Neuronal stem cell (in vitro differentiated cells): ENCODE results near the gene CELF1.

Source experiments
- DNase-seq: peaks from one replicate; pipeline ENCODE4 v3.0.0-alpha.2; 2013; ENCODE audit warnings: low spot score
- H2AFZ ChIP-seq: one replicate; pipeline ENCODE4 v1.6.1; 2013; ENCODE audit warnings: mild to moderate bottlenecking, low read length, inconsistent platforms
- H2AK5ac ChIP-seq: 2 replicates; pipeline ENCODE4 v1.6.1; 2013; ENCODE audit warnings: low read depth, mild to moderate bottlenecking, inconsistent platforms, low read length, moderate library complexity, mixed read lengths
- H2BK120ac ChIP-seq: 2 replicates; pipeline ENCODE4 v1.6.1; 2013; ENCODE audit warnings: low read depth, mild to moderate bottlenecking, inconsistent platforms, low read length, moderate library complexity, mixed read lengths
- H2BK12ac ChIP-seq: one replicate; pipeline ENCODE4 v1.6.1; 2013; ENCODE audit warnings: low read length, inconsistent platforms
- H2BK15ac ChIP-seq: 2 replicates; pipeline ENCODE4 v1.6.1; 2013; ENCODE audit warnings: mild to moderate bottlenecking, low read length, inconsistent platforms, mixed read lengths
- H2BK5ac ChIP-seq: one replicate; pipeline ENCODE4 v1.6.1; 2013; ENCODE audit warnings: inconsistent platforms, mild to moderate bottlenecking, low read length, moderate library complexity
- H3K14ac ChIP-seq: one replicate; pipeline ENCODE4 v1.6.1; 2013; ENCODE audit warnings: low read length, inconsistent platforms
- H3K18ac ChIP-seq: 2 replicates; pipeline ENCODE4 v1.6.1; 2013; ENCODE audit warnings: low read length, inconsistent platforms
- H3K23ac ChIP-seq: 2 replicates; pipeline ENCODE4 v1.6.1; 2013; ENCODE audit warnings: low read depth, mild to moderate bottlenecking, mixed read lengths, low read length, inconsistent platforms; ENCODE audit not compliant: poor library complexity
- H3K27ac ChIP-seq: replicated peaks from 3 replicates; pipeline ENCODE4 v1.5.1; 2013; ENCODE audit warnings: low read length, inconsistent platforms
- H3K27me3 ChIP-seq, 3 experiments: 2 replicates each; pipeline ENCODE4 v1.6.1; 2013; ENCODE audit warnings: low read length in 3 of 3, mild to moderate bottlenecking in 2 of 3, inconsistent platforms in 1 of 3, low read depth in 1 of 3, mixed read lengths in 1 of 3, moderate library complexity in 1 of 3; ENCODE audit not compliant: control insufficient read depth in 3 of 3, insufficient read depth in 3 of 3
- H3K36me3 ChIP-seq, 2 donors: replicated peaks in 1 of 2; 2 replicates each; pipeline ENCODE4 v1.6.1; 2013; ENCODE audit warnings: low read length in 2 of 2; ENCODE audit not compliant: control insufficient read depth in 2 of 2, insufficient read depth in 2 of 2
- H3K4ac ChIP-seq: 2 replicates; pipeline ENCODE4 v1.6.1; 2013; ENCODE audit warnings: inconsistent platforms, mild to moderate bottlenecking, low read length, moderate library complexity
- H3K4me1 ChIP-seq, 2 donors: 1 replicate in 1 of 2; 2 replicates in 1 of 2; pipeline ENCODE4 v1.6.1; 2013; ENCODE audit warnings: low read length in 2 of 2, low read depth in 1 of 2; ENCODE audit not compliant: control insufficient read depth in 2 of 2, insufficient read depth in 1 of 2
- H3K4me2 ChIP-seq: one replicate; pipeline ENCODE4 v1.6.1; 2013; ENCODE audit warnings: mild to moderate bottlenecking, low read length, inconsistent platforms; ENCODE audit not compliant: insufficient read depth, poor library complexity, severe bottlenecking
- H3K4me3 ChIP-seq, 2 donors: 2 replicates each; pipeline ENCODE4 v1.5.1; 2013; ENCODE audit warnings: low read length in 2 of 2, mild to moderate bottlenecking in 2 of 2, inconsistent platforms in 1 of 2, moderate library complexity in 1 of 2
- H3K79me1 ChIP-seq: one replicate; pipeline ENCODE4 v1.6.1; 2013; ENCODE audit warnings: low read depth, mild to moderate bottlenecking, inconsistent platforms, low read length, moderate library complexity
- H3K9ac ChIP-seq: one replicate; pipeline ENCODE4 v1.6.1; 2013; ENCODE audit warnings: mild to moderate bottlenecking, low read depth, low read length, inconsistent platforms; ENCODE audit not compliant: poor library complexity
- H3K9me3 ChIP-seq, 2 donors: replicated peaks in 1 of 2; 2 replicates each; pipeline versions ENCODE3 to v1.6.1; 2013; ENCODE audit warnings: low read length in 2 of 2, mild to moderate bottlenecking in 2 of 2, inconsistent platforms in 1 of 2, low read depth in 1 of 2, mixed read lengths in 1 of 2, moderate library complexity in 1 of 2; ENCODE audit not compliant: control insufficient read depth in 2 of 2, insufficient read depth in 1 of 2
- H4K8ac ChIP-seq: one replicate; pipeline ENCODE4 v1.6.1; 2013; ENCODE audit warnings: low read depth, mild to moderate bottlenecking, inconsistent platforms, low read length, moderate library complexity
- H4K91ac ChIP-seq: one replicate; pipeline ENCODE4 v1.6.1; 2013; ENCODE audit warnings: low read length, low read depth, mild to moderate bottlenecking, inconsistent platforms; ENCODE audit not compliant: poor library complexity
- WGBS, 2 donors: extraction: QIAGEN DNeasy Blood & Tissue Kit; methylation state at CpG; one replicate each; pipeline ENCODE4 v1.1.7; 2013; ENCODE audit warnings: missing lambda C conversion rate in 2 of 2, mixed read lengths in 1 of 2; ENCODE audit not compliant: insufficient read length in 2 of 2, insufficient replicate concordance in 1 of 2; ENCODE audit errors: extremely low coverage in 2 of 2; 5-methylcytosine and 5-hydroxymethylcytosine counted together

CELF1 gene

GRCh38 chr11:47578524-47579494 lies 25.9 kb upstream of the CELF1 start, which contains the start of the genes KBTBD4 and NDUFS3:
Gene KBTBD4 (minus strand): TSS chr11:47578970. CDS start chr11:47578951, 19 bp downstream.
Gene NDUFS3 (plus strand): TSS chr11:47579074. CDS start chr11:47579092, 18 bp downstream.
- H3K79me1 ChIP-seq: peaks cover 12% of the 10 kb centered on the region

GRCh38 chr11:47577460-47578041 lies 24.6 kb upstream of the CELF1 start:
- Histone ChIP-seq H3K27me3 (no peaks in the 10 kb centered on the region), H3K18ac (no peak overlapping the region), H2AFZ (peak overlapping the region; percentile 94), H3K9me3 (peaks cover 1 to 2% of the 10 kb centered on the region in 2 donors), H3K4me2 (no peak overlapping the region), H3K27ac (no peak overlapping the region), H2AK5ac (no peak overlapping the region), H3K4ac (no peak overlapping the region), H2BK15ac (no peak overlapping the region), H2BK5ac (no peak overlapping the region), H3K4me3 (peak overlapping the region in 1 of 2 donors; percentile 89), H2BK12ac (no peak overlapping the region), H4K91ac (no peak overlapping the region), H3K23ac (no peak overlapping the region), H4K8ac (no peak overlapping the region), H3K36me3 (peaks cover 33 to 71% of the 10 kb centered on the region in 2 donors), H3K14ac (no peak overlapping the region), H3K79me1 (peaks cover 16% of the 10 kb centered on the region), H2BK120ac (no peak overlapping the region), H3K4me1 (peaks cover 12 to 18% of the 10 kb centered on the region in 2 donors), H3K9ac (no peak overlapping the region)
- DNase-seq: no peak
- no CpG with 5 or more reads among the region's 13 CpGs for WGBS, 2 donors

More at GRCh38 chr11:47578524-47579494, 25.9 kb upstream of the CELF1 start, which contains the start of the genes KBTBD4 and NDUFS3:
- peak within 1 kb of the TSS; percentile 70 for H3K4me2 ChIP-seq
- peak within 1 kb of the TSS; percentile 44 for H2BK15ac ChIP-seq
- peak within 1 kb of the TSS; percentile 81 for H2BK120ac ChIP-seq
- H3K4me3 ChIP-seq: peak within 1 kb of the TSS; percentile 89 to 95
- peak within 1 kb of the TSS; percentile 85 for H2BK5ac ChIP-seq
- peak within 1 kb of the TSS; percentile 99 for H3K18ac ChIP-seq
- peak within 1 kb of the TSS; percentile 82 for H2BK12ac ChIP-seq
- H3K27me3 ChIP-seq: no peaks in the 10 kb centered on the region
- H3K9ac ChIP-seq: peak within 1 kb of the TSS; percentile 99
- peak within 1 kb of the TSS; percentile 71 for H3K4ac ChIP-seq
- H3K14ac ChIP-seq: peak within 1 kb of the TSS; percentile 97
- H2AK5ac ChIP-seq: peak within 1 kb of the TSS; percentile 17
- H3K36me3 ChIP-seq: peaks cover 31 to 71% of the 10 kb centered on the region in 2 donors
- H4K8ac ChIP-seq: no peak within 1 kb of the TSS
- H3K9me3 ChIP-seq: peaks cover 1 to 2% of the 10 kb centered on the region in 2 donors
- H4K91ac ChIP-seq: peak within 1 kb of the TSS; percentile 81
- peak within 1 kb of the TSS; percentile 94 for H3K27ac ChIP-seq
- WGBS, 2 donors: no CpG with 5 or more reads among the region's 72 CpGs
- peak within 1 kb of the TSS; percentile 94 for H2AFZ ChIP-seq
- peak within 1 kb of the TSS; percentile 95 for H3K23ac ChIP-seq
- DNase-seq: peak; percentile 94
- peaks cover 12 to 18% of the 10 kb centered on the region in 2 donors for H3K4me1 ChIP-seq

DNA sequence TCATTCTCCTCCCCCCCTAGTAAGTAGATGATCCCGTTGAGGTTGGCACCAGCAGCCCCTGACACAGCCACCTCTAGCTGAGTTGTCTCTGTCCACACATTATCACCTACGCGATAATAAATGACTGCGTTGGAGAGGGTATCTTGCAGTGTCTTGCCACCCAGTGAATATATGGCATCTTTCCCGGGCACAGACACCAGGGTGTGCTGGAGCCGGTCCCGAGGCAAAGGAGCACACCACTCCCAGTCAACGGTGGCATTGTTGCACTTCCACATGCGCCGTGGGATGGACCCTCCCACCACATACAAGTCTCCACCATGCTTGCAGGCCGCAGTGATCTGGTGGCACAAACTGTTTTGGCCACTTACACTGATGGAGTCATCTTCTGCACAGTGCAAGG lies 20.4 kb upstream of the CELF1 start:
- Histone ChIP-seq H3K18ac (no peak overlapping the region), H3K27me3 (no peaks in the 10 kb centered on the region), H3K4me2 (no peak overlapping the region), H2BK15ac (no peak overlapping the region), H3K9ac (peak overlapping the region; percentile 24), H3K23ac (no peak overlapping the region), H3K4ac (no peak overlapping the region), H3K4me3 (peak overlapping the region in 1 of 2 donors; percentile 41), H2AFZ (no peak overlapping the region), H2BK12ac (no peak overlapping the region), H2AK5ac (no peak overlapping the region), H3K14ac (no peak overlapping the region), H4K8ac (peak overlapping the region; percentile 45), H3K4me1 (peaks cover 5 to 12% of the 10 kb centered on the region in 2 donors), H3K9me3 (peaks cover 0 to 2% of the 10 kb centered on the region in 2 donors), H3K36me3 (peaks cover 25 to 74% of the 10 kb centered on the region in 2 donors), H2BK120ac (no peak overlapping the region), H4K91ac (no peak overlapping the region), H3K27ac (no peak overlapping the region), H3K79me1 (peaks cover 7% of the 10 kb centered on the region), H2BK5ac (no peak overlapping the region)
- no CpG with 5 or more reads among the region's 11 CpGs for WGBS, 2 donors
- DNase-seq: no peak
